HepG2 (cell line): ENCODE measurements around the gene MCFD2. TPM values are rescaled to one million over a fixed set of nuclear protein-coding genes. Genes with fewer than 3 reads are reported as not detected.

Experiments
- ASH2L ChIP-seq: fragments of 300-600, 200-600 bp; sonication (generic); IDR thresholded peaks from 2 replicates; pipeline ENCODE4 v1.7.0; 2017; ENCODE audit warnings: low read depth, mild to moderate bottlenecking, moderate library complexity, mixed read lengths, low read length; ENCODE audit not compliant: insufficient read length
- GATAD1 ChIP-seq: IDR thresholded peaks from 2 replicates; pipeline ENCODE4 v1.6.1; 2016; ENCODE audit warnings: missing genetic modification reagents, missing compliant biosample characterization
- KLF15 ChIP-seq: sonication (generic); formaldehyde crosslinking; IDR thresholded peaks from 2 replicates; pipeline ENCODE4 v1.8.1; 2023; ENCODE audit warnings: borderline replicate concordance, mild to moderate bottlenecking, inconsistent platforms, missing genetic modification reagents, mixed read lengths
- LCORL ChIP-seq, 2 experiments: fragments of 450-650 bp in 1 of 2; sonication (generic) in 1 of 2; formaldehyde crosslinking in 1 of 2; IDR thresholded peaks; 2 replicates each; pipeline versions ENCODE4 v1.5.0 to v1.6.1; 2017 to 2020; ENCODE audit warnings: antibody characterized with exemption in 1 of 2, missing genetic modification reagents in 1 of 2
- NCOA1 ChIP-seq: sonication (generic); formaldehyde crosslinking; IDR thresholded peaks from 2 replicates; pipeline ENCODE4 v1.9.0; 2021; ENCODE audit warnings: missing genetic modification reagents
- ONECUT2 ChIP-seq: sonication (generic); formaldehyde crosslinking; IDR thresholded peaks from 2 replicates; pipeline ENCODE4 v1.4.0; 2020; ENCODE audit warnings: missing genetic modification reagents
- SP4 ChIP-seq: sonication (generic); formaldehyde crosslinking; IDR thresholded peaks from 2 replicates; pipeline ENCODE4 v1.8.1; 2023; ENCODE audit warnings: mild to moderate bottlenecking, missing genetic modification reagents
- SRF ChIP-seq: IDR thresholded peaks from 2 replicates; pipeline ENCODE4 v1.6.1; 2011; ENCODE audit warnings: mild to moderate bottlenecking, low read depth, low read length, moderate library complexity
- TBP ChIP-seq: sonication (generic); formaldehyde crosslinking; IDR thresholded peaks from 2 replicates; pipeline ENCODE4 v1.5.0; 2020; ENCODE audit warnings: missing genetic modification reagents
- TEAD3 ChIP-seq: optimal IDR thresholded peaks from 2 replicates; pipeline ENCODE3; 2016; ENCODE audit warnings: borderline replicate concordance
- TRIM24 ChIP-seq: sonication (generic); formaldehyde crosslinking; IDR thresholded peaks from 2 replicates; pipeline ENCODE4 v1.8.0; 2022; ENCODE audit warnings: mild to moderate bottlenecking, missing genetic modification reagents
- ZBTB7B ChIP-seq: sonication (generic); formaldehyde crosslinking; IDR thresholded peaks from 2 replicates; pipeline ENCODE4 v1.4.0; 2020; ENCODE audit warnings: missing genetic modification reagents
- ZFP1 ChIP-seq: IDR thresholded peaks from 2 replicates; pipeline ENCODE4 v1.6.1; 2016
- ZNF343 ChIP-seq: sonication (generic); formaldehyde crosslinking; IDR thresholded peaks from 2 replicates; pipeline ENCODE4 v1.4.0; 2020; ENCODE audit warnings: mild to moderate bottlenecking, missing genetic modification reagents
- ZNF747 ChIP-seq: sonication (generic); formaldehyde crosslinking; IDR thresholded peaks from 2 replicates; pipeline ENCODE4 v1.8.1; 2023; ENCODE audit warnings: missing genetic modification reagents, mild to moderate bottlenecking, borderline replicate concordance
- ZSCAN12 ChIP-seq: sonication (generic); formaldehyde crosslinking; IDR thresholded peaks from 2 replicates; pipeline ENCODE4 v1.9.0; 2021; ENCODE audit warnings: mild to moderate bottlenecking, missing genetic modification reagents
- ZSCAN31 ChIP-seq: sonication (generic); formaldehyde crosslinking; IDR thresholded peaks from 2 replicates; pipeline ENCODE4 v1.5.0; 2020; ENCODE audit warnings: low read depth, mild to moderate bottlenecking, missing genetic modification reagents
- polyA plus RNA-seq, 8 experiments: library from polyadenylated mRNA; depleted of rRNA in 3 of 8; stranded (reverse) in 7 of 8; unstranded in 1 of 8; fragments of >200 nt; fragmentation: Illumina TruSeq in 4 of 8; extraction: Trizol in 4 of 8; gene quantifications; 2 replicates each; pipeline versions ENCODE4 v1.2.1 to v1.2.3, GENCODE V29; 2011 to 2016; ENCODE audit warnings: low read depth in 4 of 8, missing spikeins in 1 of 8, mixed read lengths in 1 of 8; ENCODE audit not compliant: insufficient read depth in 1 of 8
- total RNA-seq, 5 experiments: library from RNA; depleted of rRNA; stranded (reverse); fragments of >200 nt; fragmentation: Illumina TruSeq; extraction: Trizol; gene quantifications; 2 replicates each; pipeline ENCODE4 v1.2.3, GENCODE V29; 2016; ENCODE audit warnings: low read depth in 1 of 5
- TF ChIP-seq, protein P1 (sequence below): sonication (generic); formaldehyde crosslinking; IDR thresholded peaks from 2 replicates; pipeline ENCODE4 v1.5.1; 2020; ENCODE audit warnings: missing genetic modification reagents, mild to moderate bottlenecking, borderline replicate concordance
- TF ChIP-seq, protein P2 (sequence below): sonication (generic); formaldehyde crosslinking; IDR thresholded peaks from 2 replicates; pipeline ENCODE4 v1.8.1; 2023; ENCODE audit warnings: missing genetic modification reagents, mild to moderate bottlenecking, borderline replicate concordance
- TF ChIP-seq, protein P3 (sequence below): sonication (generic); formaldehyde crosslinking; IDR thresholded peaks from 2 replicates; pipeline ENCODE4 v1.5.0; 2020; ENCODE audit warnings: missing genetic modification reagents
- TF ChIP-seq, protein P4 (sequence below): sonication (generic); formaldehyde crosslinking; IDR thresholded peaks from 2 replicates; pipeline ENCODE4 v1.4.0; 2020; ENCODE audit warnings: missing genetic modification reagents
- TF ChIP-seq, protein P5 (sequence below): sonication (generic); formaldehyde crosslinking; IDR thresholded peaks from 2 replicates; pipeline ENCODE4 v1.4.0; 2020; ENCODE audit warnings: missing genetic modification reagents, mild to moderate bottlenecking, borderline replicate concordance

The MCFD2 gene
- total and polyA plus RNA-seq, 2 of the 13 experiments (the other 11 are each of a cell fraction or from before 2014, with no cell fraction given): 183 to 232 TPM

DNA sequence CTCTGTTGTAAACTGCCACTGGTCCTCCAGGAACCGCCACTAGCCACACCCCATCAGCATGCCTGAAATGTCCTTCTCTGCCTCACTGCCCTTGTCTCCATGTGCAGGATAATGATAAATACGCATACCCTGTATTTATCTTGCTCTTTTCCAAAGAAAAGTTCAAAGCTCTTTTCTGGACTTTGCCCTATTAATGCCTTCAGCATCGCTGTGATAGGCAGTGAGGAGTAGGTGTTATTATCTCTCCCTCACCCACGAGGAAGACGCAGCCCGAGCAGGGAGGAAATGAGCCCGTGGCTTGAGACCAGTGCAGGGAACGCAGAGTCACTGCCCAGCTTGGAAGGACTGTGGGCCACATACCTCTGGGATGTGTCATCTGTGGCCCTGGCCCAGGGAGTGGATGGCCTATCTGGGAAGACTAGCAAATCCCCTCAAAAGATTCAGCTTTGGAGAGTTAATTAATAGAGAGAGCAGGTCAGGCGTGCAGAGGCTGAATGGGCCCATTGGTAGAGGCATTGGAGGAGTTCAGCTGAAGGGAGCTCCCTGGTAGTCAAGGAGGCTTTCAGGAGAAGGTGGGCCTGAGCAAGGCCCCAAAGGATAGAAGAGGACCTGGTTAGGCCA is 39.5 kb upstream of the MCFD2 start (continued):
- TF ChIP-seq ASH2L (peak; percentile 82), ZSCAN12 (CRISPR knock-in tag) (no peak), ZFP1 (CRISPR knock-in tag) (0 out of 2 replicates have a peak, but pooled peaks have one; percentile 64), ONECUT2 (no peak), TEAD3 (CRISPR knock-in tag) (peak; percentile 95), ZBTB7B (CRISPR knock-in tag) (no peak), SRF (no peak), LCORL (IDR thresholded peaks at IDR 0.05) (no peak), LCORL (CRISPR knock-in tag; IDR thresholded peaks at IDR 0.05) (no peak; the same call in 1 of the 2 replicates), ZNF747 (CRISPR knock-in tag) (no peak), ZNF343 (CRISPR knock-in tag) (no peak), ZSCAN31 (CRISPR knock-in tag) (no peak), NCOA1 (CRISPR knock-in tag) (no peak), TBP (CRISPR knock-in tag) (no peak), SP4 (CRISPR knock-in tag) (0 out of 2 replicates have a peak, but pooled peaks have one; percentile 13), GATAD1 (0 out of 2 replicates have a peak, but pooled peaks have one; percentile 32), TRIM24 (CRISPR knock-in tag) (no peak), KLF15 (CRISPR knock-in tag) (no peak)
- TF ChIP-seq, protein P1, sequence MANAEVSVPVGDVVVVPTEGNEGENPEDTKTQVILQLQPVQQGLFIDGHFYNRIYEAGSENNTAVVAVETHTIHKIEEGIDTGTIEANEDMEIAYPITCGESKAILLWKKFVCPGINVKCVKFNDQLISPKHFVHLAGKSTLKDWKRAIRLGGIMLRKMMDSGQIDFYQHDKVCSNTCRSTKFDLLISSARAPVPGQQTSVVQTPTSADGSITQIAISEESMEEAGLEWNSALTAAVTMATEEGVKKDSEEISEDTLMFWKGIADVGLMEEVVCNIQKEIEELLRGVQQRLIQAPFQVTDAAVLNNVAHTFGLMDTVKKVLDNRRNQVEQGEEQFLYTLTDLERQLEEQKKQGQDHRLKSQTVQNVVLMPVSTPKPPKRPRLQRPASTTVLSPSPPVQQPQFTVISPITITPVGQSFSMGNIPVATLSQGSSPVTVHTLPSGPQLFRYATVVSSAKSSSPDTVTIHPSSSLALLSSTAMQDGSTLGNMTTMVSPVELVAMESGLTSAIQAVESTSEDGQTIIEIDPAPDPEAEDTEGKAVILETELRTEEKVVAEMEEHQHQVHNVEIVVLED (CRISPR knock-in tag): no peak
- TF ChIP-seq, protein P2, sequence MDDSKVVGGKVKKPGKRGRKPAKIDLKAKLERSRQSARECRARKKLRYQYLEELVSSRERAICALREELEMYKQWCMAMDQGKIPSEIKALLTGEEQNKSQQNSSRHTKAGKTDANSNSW: no peak
- TF ChIP-seq, protein P3, sequence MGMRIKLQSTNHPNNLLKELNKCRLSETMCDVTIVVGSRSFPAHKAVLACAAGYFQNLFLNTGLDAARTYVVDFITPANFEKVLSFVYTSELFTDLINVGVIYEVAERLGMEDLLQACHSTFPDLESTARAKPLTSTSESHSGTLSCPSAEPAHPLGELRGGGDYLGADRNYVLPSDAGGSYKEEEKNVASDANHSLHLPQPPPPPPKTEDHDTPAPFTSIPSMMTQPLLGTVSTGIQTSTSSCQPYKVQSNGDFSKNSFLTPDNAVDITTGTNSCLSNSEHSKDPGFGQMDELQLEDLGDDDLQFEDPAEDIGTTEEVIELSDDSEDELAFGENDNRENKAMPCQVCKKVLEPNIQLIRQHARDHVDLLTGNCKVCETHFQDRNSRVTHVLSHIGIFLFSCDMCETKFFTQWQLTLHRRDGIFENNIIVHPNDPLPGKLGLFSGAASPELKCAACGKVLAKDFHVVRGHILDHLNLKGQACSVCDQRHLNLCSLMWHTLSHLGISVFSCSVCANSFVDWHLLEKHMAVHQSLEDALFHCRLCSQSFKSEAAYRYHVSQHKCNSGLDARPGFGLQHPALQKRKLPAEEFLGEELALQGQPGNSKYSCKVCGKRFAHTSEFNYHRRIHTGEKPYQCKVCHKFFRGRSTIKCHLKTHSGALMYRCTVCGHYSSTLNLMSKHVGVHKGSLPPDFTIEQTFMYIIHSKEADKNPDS (CRISPR knock-in tag): no peak
- TF ChIP-seq, protein P4, sequence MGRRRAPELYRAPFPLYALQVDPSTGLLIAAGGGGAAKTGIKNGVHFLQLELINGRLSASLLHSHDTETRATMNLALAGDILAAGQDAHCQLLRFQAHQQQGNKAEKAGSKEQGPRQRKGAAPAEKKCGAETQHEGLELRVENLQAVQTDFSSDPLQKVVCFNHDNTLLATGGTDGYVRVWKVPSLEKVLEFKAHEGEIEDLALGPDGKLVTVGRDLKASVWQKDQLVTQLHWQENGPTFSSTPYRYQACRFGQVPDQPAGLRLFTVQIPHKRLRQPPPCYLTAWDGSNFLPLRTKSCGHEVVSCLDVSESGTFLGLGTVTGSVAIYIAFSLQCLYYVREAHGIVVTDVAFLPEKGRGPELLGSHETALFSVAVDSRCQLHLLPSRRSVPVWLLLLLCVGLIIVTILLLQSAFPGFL (CRISPR knock-in tag): 0 out of 2 replicates have a peak, but pooled peaks have one; percentile 37
- TF ChIP-seq, protein P5, sequence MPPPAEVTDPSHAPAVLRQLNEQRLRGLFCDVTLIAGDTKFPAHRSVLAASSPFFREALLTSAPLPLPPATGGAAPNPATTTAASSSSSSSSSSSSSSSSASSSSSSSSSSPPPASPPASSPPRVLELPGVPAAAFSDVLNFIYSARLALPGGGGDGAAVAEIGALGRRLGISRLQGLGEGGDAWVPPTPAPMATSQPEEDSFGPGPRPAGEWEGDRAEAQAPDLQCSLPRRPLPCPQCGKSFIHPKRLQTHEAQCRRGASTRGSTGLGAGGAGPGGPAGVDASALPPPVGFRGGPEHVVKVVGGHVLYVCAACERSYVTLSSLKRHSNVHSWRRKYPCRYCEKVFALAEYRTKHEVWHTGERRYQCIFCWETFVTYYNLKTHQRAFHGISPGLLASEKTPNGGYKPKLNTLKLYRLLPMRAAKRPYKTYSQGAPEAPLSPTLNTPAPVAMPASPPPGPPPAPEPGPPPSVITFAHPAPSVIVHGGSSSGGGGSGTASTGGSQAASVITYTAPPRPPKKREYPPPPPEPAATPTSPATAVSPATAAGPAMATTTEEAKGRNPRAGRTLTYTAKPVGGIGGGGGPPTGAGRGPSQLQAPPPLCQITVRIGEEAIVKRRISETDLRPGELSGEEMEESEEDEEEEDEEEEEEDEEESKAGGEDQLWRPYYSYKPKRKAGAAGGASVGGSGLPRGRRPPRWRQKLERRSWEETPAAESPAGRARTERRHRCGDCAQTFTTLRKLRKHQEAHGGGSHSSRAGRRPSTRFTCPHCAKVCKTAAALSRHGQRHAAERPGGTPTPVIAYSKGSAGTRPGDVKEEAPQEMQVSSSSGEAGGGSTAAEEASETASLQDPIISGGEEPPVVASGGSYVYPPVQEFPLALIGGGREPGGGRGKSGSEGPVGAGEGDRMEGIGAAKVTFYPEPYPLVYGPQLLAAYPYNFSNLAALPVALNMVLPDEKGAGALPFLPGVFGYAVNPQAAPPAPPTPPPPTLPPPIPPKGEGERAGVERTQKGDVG (CRISPR knock-in tag): no peak; the same call in 1 of the 2 replicates
